HepG2 (cell line): ENCODE measurements around the gene CCDC183. TPM values are rescaled to one million over a fixed set of nuclear protein-coding genes. Genes with fewer than 3 reads are reported as not detected.

Experiments
- ARNTL ChIP-seq: sonication (generic); formaldehyde crosslinking; IDR thresholded peaks from 2 replicates; pipeline ENCODE4 v1.4.0; 2020; ENCODE audit warnings: mild to moderate bottlenecking, missing genetic modification reagents
- EZH2 ChIP-seq: conservative IDR thresholded peaks from 2 replicates; pipeline ENCODE4 v1.6.1; 2012; ENCODE audit warnings: mild to moderate bottlenecking, low read depth, low read length, moderate library complexity
- FOXC1 ChIP-seq: sonication (generic); formaldehyde crosslinking; IDR thresholded peaks from 2 replicates; pipeline ENCODE4 v1.8.0; 2022; ENCODE audit warnings: mild to moderate bottlenecking, missing genetic modification reagents, borderline replicate concordance
- HNF4A ChIP-seq: sonication (generic); formaldehyde crosslinking; IDR thresholded peaks from 2 replicates; pipeline ENCODE4 v1.4.0; 2020; ENCODE audit warnings: missing genetic modification reagents
- KAT7 ChIP-seq: IDR thresholded peaks from 2 replicates; pipeline ENCODE4 v1.6.1; 2018; ENCODE audit warnings: borderline replicate concordance, missing compliant biosample characterization
- KDM5A ChIP-seq: fragments of 200-600 bp; sonication (generic); IDR thresholded peaks from 2 replicates; pipeline ENCODE4 v1.7.0; 2018; ENCODE audit warnings: antibody characterized with exemption, mild to moderate bottlenecking, low read length, borderline replicate concordance
- KDM5B ChIP-seq: sonication (generic); formaldehyde crosslinking; IDR thresholded peaks from 2 replicates; pipeline ENCODE4 v1.4.0; 2020; ENCODE audit warnings: missing genetic modification reagents, mild to moderate bottlenecking, borderline replicate concordance
- LCORL ChIP-seq, 2 experiments: fragments of 450-650 bp in 1 of 2; sonication (generic) in 1 of 2; formaldehyde crosslinking in 1 of 2; IDR thresholded peaks; 2 replicates each; pipeline versions ENCODE4 v1.5.0 to v1.6.1; 2017 to 2020; ENCODE audit warnings: antibody characterized with exemption in 1 of 2, missing genetic modification reagents in 1 of 2
- POLR2G ChIP-seq: fragments of 200-400 bp; formaldehyde crosslinking; IDR thresholded peaks from 2 replicates; pipeline ENCODE4 v1.6.1; 2018; ENCODE audit warnings: mild to moderate bottlenecking, low read depth, low read length, moderate library complexity
- SP2 ChIP-seq: sonication (generic); formaldehyde crosslinking; IDR thresholded peaks from 2 replicates; pipeline ENCODE4 v1.5.1; 2020; ENCODE audit warnings: mild to moderate bottlenecking, missing genetic modification reagents
- SRSF9 ChIP-seq: fragments of 200-400 bp; formaldehyde crosslinking; IDR thresholded peaks from 2 replicates; pipeline ENCODE4 v1.6.1; 2018; ENCODE audit warnings: borderline replicate concordance, mild to moderate bottlenecking, low read depth, low read length; ENCODE audit not compliant: insufficient read depth, poor library complexity, severe bottlenecking
- ZNF160 ChIP-seq: sonication (generic); formaldehyde crosslinking; IDR thresholded peaks from 2 replicates; pipeline ENCODE4 v1.8.0; 2022; ENCODE audit warnings: mild to moderate bottlenecking, inconsistent platforms, missing genetic modification reagents
- ZNF234 ChIP-seq: sonication (generic); formaldehyde crosslinking; conservative IDR thresholded peaks from 2 replicates; pipeline ENCODE4 v1.5.1; 2020; ENCODE audit warnings: mild to moderate bottlenecking, missing genetic modification reagents
- ZNF251 ChIP-seq: sonication (generic); formaldehyde crosslinking; IDR thresholded peaks from 2 replicates; pipeline ENCODE4 v1.9.0; 2021; ENCODE audit warnings: mild to moderate bottlenecking, missing genetic modification reagents
- ZNF543 ChIP-seq: sonication (generic); formaldehyde crosslinking; IDR thresholded peaks from 2 replicates; pipeline ENCODE4 v1.4.0; 2020; ENCODE audit warnings: mild to moderate bottlenecking, missing genetic modification reagents
- polyA plus RNA-seq, 8 experiments: library from polyadenylated mRNA; depleted of rRNA in 3 of 8; stranded (reverse) in 7 of 8; unstranded in 1 of 8; fragments of >200 nt; fragmentation: Illumina TruSeq in 4 of 8; extraction: Trizol in 4 of 8; gene quantifications; 2 replicates each; pipeline versions ENCODE4 v1.2.1 to v1.2.3, GENCODE V29; 2011 to 2016; ENCODE audit warnings: low read depth in 4 of 8, missing spikeins in 1 of 8, mixed read lengths in 1 of 8; ENCODE audit not compliant: insufficient read depth in 1 of 8
- total RNA-seq, 5 experiments: library from RNA; depleted of rRNA; stranded (reverse); fragments of >200 nt; fragmentation: Illumina TruSeq; extraction: Trizol; gene quantifications; 2 replicates each; pipeline ENCODE4 v1.2.3, GENCODE V29; 2016; ENCODE audit warnings: low read depth in 1 of 5
- TF ChIP-seq, protein P1 (sequence below): sonication (generic); formaldehyde crosslinking; IDR thresholded peaks from 2 replicates; pipeline ENCODE4 v1.4.0; 2020; ENCODE audit warnings: missing genetic modification reagents
- TF ChIP-seq, protein P2 (sequence below): sonication (generic); formaldehyde crosslinking; IDR thresholded peaks from 2 replicates; pipeline ENCODE4 v1.8.1; 2023; ENCODE audit warnings: mild to moderate bottlenecking, missing genetic modification reagents
- TF ChIP-seq, protein P3 (sequence below): sonication (generic); formaldehyde crosslinking; IDR thresholded peaks from 2 replicates; pipeline ENCODE4 v1.4.0; 2020; ENCODE audit warnings: missing genetic modification reagents
- TF ChIP-seq, protein P4 (sequence below): sonication (generic); formaldehyde crosslinking; IDR thresholded peaks from 2 replicates; pipeline ENCODE4 v1.9.0; 2021; ENCODE audit warnings: missing genetic modification reagents, mild to moderate bottlenecking, borderline replicate concordance
- TF ChIP-seq, protein P5 (sequence below): sonication (generic); formaldehyde crosslinking; IDR thresholded peaks from 2 replicates; pipeline ENCODE4 v1.4.0; 2020; ENCODE audit warnings: missing genetic modification reagents, borderline replicate concordance

The CCDC183 gene
- total and polyA plus RNA-seq, 2 of the 13 experiments (the other 11 are each of a cell fraction or from before 2014, with no cell fraction given): 5.0 to 66.4 TPM

DNA sequence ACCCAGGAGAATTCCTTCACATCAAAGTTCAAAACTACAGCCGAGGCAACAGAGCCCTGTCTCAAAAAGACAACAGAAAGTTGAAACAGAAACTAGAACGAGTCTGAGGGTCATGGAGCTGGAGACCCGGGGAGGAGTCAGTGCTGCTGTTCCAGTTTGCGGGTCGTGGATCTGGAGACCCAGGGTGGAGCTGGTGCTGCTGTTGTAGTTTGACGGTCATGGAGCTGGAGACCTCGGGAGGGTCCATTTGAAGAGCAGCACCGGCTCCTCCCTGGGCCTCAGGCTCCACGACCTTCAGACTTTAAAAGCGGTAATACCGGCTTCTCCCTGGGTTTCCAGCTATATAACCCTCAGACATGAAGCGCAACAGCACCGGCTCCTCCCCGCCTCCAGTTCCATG is 18.8 kb upstream of the CCDC183 start (continued):
- TF ChIP-seq, protein P1, sequence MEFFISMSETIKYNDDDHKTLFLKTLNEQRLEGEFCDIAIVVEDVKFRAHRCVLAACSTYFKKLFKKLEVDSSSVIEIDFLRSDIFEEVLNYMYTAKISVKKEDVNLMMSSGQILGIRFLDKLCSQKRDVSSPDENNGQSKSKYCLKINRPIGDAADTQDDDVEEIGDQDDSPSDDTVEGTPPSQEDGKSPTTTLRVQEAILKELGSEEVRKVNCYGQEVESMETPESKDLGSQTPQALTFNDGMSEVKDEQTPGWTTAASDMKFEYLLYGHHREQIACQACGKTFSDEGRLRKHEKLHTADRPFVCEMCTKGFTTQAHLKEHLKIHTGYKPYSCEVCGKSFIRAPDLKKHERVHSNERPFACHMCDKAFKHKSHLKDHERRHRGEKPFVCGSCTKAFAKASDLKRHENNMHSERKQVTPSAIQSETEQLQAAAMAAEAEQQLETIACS: no peak
- TF ChIP-seq HNF4A (0 out of 2 replicates have a peak, but pooled peaks have one; percentile 5), ARNTL (no peak), LCORL (IDR thresholded peaks at IDR 0.05) (no peak), LCORL (CRISPR knock-in tag; IDR thresholded peaks at IDR 0.05) (peak; percentile 57; the same call in 1 of the 2 replicates), POLR2G (0 out of 2 replicates have a peak, but pooled peaks have one; percentile 29), SP2 (CRISPR knock-in tag) (no peak), ZNF234 (no peak), ZNF251 (no peak), EZH2 (no peak), KDM5A (no peak), ZNF543 (CRISPR knock-in tag) (0 out of 2 replicates have a peak, but pooled peaks have one; percentile 6), FOXC1 (CRISPR knock-in tag) (no peak), SRSF9 (no peak), ZNF160 (CRISPR knock-in tag) (no peak), KAT7 (no peak), KDM5B (CRISPR knock-in tag) (peak; percentile 67; the same call in 1 of the 2 replicates)
- TF ChIP-seq, protein P2, sequence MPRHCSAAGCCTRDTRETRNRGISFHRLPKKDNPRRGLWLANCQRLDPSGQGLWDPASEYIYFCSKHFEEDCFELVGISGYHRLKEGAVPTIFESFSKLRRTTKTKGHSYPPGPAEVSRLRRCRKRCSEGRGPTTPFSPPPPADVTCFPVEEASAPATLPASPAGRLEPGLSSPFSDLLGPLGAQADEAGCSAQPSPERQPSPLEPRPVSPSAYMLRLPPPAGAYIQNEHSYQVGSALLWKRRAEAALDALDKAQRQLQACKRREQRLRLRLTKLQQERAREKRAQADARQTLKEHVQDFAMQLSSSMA (CRISPR knock-in tag): no peak
- TF ChIP-seq, protein P3, sequence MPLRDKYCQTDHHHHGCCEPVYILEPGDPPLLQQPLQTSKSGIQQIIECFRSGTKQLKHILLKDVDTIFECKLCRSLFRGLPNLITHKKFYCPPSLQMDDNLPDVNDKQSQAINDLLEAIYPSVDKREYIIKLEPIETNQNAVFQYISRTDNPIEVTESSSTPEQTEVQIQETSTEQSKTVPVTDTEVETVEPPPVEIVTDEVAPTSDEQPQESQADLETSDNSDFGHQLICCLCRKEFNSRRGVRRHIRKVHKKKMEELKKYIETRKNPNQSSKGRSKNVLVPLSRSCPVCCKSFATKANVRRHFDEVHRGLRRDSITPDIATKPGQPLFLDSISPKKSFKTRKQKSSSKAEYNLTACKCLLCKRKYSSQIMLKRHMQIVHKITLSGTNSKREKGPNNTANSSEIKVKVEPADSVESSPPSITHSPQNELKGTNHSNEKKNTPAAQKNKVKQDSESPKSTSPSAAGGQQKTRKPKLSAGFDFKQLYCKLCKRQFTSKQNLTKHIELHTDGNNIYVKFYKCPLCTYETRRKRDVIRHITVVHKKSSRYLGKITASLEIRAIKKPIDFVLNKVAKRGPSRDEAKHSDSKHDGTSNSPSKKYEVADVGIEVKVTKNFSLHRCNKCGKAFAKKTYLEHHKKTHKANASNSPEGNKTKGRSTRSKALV (CRISPR knock-in tag): no peak
- TF ChIP-seq, protein P4, sequence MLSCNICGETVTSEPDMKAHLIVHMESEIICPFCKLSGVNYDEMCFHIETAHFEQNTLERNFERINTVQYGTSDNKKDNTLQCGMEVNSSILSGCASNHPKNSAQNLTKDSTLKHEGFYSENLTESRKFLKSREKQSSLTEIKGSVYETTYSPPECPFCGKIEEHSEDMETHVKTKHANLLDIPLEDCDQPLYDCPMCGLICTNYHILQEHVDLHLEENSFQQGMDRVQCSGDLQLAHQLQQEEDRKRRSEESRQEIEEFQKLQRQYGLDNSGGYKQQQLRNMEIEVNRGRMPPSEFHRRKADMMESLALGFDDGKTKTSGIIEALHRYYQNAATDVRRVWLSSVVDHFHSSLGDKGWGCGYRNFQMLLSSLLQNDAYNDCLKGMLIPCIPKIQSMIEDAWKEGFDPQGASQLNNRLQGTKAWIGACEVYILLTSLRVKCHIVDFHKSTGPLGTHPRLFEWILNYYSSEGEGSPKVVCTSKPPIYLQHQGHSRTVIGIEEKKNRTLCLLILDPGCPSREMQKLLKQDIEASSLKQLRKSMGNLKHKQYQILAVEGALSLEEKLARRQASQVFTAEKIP (CRISPR knock-in tag): no peak
- TF ChIP-seq, protein P5, sequence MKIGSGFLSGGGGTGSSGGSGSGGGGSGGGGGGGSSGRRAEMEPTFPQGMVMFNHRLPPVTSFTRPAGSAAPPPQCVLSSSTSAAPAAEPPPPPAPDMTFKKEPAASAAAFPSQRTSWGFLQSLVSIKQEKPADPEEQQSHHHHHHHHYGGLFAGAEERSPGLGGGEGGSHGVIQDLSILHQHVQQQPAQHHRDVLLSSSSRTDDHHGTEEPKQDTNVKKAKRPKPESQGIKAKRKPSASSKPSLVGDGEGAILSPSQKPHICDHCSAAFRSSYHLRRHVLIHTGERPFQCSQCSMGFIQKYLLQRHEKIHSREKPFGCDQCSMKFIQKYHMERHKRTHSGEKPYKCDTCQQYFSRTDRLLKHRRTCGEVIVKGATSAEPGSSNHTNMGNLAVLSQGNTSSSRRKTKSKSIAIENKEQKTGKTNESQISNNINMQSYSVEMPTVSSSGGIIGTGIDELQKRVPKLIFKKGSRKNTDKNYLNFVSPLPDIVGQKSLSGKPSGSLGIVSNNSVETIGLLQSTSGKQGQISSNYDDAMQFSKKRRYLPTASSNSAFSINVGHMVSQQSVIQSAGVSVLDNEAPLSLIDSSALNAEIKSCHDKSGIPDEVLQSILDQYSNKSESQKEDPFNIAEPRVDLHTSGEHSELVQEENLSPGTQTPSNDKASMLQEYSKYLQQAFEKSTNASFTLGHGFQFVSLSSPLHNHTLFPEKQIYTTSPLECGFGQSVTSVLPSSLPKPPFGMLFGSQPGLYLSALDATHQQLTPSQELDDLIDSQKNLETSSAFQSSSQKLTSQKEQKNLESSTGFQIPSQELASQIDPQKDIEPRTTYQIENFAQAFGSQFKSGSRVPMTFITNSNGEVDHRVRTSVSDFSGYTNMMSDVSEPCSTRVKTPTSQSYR (CRISPR knock-in tag): no peak
